HG03520 (cell line): Measurements from ENCODE around the gene SCG2.
"Not testable (repeated sequence)": the region's sequence is repeated elsewhere in the genome, so short reads cannot be mapped to it uniquely, and the experiment has no call there.

ENCODE experiments used
- ATAC-seq: cut with Tn5 transposase; IDR thresholded peaks from one replicate; pipeline ENCODE4 v1.9.1; 2021; ENCODE audit warnings: mild to moderate bottlenecking, moderate library complexity; ENCODE audit not compliant: unreplicated experiment

Gene SCG2

DNA sequence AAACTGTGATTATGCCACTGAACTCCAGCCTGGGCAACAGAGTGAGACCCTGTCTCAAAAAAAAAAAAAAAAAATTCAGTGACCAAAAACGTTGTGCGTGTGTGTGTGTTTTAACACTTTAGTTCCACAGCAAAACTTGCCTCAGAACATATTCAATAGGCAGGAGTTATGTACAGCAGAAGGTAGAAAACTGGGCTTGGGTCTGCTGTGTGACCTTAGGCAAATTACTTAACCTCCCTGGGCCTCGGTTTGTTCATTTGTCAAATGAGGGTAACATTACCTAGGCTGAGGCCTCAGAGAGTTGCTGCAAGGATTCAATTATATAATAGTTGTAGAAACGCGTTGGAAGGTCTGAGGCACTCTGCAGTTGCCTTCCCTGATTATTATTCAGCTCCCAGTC lies 10.3 kb upstream of the SCG2 start:
- no peak for ATAC-seq

- ATAC-seq, result no peak
Observed at GRCh38 chr2:223611061-223611460, 8.9 kb upstream of the SCG2 start.

DNA sequence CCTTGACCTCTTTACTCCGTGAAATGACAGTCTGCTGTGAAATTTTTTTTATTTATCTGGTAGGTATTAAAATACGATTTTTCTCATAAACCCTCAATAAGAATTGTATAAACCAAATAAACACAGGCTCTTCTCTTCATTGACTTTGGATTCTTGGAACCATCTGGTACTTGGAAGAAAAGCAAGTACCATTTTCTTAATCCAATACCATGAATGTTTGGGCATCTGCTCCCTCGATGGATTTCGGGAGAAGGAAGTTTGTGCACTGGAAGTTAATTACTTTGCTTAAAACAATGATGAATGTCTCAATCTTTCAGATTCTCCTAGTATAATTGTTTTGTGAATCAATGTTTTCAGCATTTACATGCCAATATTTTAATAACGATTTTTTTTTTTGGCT lies 5.3 kb upstream of the SCG2 start:
- no peak for ATAC-seq

GRCh38 chr2:223606946-223607345 lies 4.8 kb upstream of the SCG2 start:
- no peak for ATAC-seq

DNA sequence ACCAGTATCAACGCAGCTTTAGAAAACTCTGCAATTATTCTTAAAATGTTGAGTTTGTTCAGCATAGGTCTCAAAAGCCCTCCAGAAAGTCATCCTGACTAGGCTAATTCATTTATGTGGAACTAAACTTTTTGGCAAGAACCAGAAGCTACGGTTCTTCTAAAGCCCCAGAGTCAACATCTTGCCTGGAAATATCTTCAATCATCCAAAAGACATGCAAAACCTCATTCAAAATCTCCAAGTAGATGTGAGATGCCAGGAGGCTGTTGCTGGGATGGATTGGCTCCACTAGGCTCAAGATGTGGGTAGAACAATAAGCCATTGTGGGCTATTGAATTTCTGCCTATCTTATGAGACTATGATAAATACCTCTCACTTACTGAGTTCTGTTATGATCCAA lies 2.1 kb upstream of the SCG2 start:
- no peak for ATAC-seq

GRCh38 chr2:223602972-223603371 lies 811 bp upstream of the SCG2 start:
- no peak for ATAC-seq

DNA sequence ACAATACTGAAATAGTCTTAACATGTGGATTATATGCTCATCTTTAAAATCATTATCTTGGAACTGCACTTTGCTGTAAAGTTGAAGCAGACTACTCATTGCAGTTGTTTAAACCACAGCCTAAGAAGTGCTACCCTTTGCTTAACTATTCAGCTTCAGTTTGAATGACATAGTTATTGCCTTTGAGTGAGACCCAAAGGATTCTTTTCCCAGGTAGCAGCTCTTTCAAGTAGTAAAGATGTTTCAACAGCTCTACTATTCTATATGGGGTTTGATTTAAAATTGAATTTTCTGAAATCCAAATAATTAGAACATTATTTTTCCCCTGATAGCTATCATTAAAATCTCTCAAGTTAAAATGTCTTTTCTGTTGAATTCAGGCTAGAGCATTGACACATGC lies 1.1 kb downstream of the SCG2 start:
- no peak for ATAC-seq

DNA sequence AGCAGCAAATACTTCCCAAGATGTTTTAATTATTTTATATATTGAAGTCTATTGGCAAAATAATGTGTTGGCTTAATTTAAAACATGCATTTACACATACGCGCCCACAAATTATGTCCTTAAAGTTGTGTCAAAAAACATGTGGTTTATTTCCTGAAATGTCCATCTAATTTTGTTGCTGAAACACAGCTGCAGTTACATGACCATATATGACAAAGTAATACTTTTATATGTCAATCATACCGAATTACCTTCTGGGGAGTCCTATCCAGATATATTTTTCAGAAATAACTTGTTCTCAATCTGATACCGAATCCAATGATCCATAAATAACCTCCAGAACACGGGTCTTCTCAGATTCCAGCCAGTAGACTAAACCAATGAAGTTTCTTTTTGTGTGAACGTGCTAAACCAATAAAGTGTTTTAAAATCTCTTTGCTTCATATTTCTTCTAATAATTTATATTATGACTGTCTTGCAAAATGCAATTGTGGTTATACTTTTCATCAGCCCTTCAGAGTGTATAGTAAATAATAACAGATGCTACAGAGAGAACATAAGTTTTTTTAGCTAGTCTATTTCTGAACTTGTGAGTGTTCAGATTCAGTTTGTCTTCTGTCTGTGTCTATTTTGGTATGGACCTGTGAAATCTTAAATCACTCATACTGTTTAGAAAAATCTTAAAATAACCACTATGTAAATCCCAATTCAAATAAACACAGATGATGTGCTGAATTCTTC lies 2.4 kb downstream of the SCG2 start:
- ATAC-seq, result no peak

DNA sequence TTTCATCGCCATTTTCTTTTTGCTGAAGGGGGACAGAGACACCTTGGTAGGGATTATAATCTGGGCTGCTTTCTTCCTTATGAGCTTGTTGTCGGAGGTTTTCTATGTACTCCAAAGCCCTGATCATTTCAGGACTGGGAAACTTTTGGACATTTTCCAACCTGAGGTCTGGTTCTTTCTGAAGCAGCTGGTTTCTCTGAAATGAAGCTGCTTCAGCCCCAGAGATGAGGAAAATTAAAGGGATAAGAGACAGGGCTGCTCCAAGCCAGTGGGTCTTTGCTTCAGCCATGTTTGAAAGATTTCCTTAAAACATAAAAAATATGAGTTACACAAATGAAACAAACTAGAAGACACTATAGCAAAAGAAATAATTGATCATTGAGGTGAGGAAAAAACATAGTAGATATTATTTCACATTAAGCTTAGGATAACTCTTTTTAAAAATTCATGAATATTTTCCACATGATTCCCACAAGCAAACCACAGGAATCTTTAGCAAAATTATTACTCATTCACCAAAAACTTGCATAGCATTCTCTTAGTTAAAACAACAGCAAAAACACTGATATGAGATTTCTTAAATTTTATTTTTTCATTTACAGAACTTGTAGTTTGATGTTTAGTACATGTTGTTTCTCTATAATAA lies 3.0 kb downstream of the SCG2 start:
- no peak for ATAC-seq

- no peak for ATAC-seq
Observed at GRCh38 chr2:223597076-223597475, 5.1 kb downstream of the SCG2 start.

- ATAC-seq, result no peak
Observed at GRCh38 chr2:223596208-223596607, 6.0 kb downstream of the SCG2 start.

- no peak for ATAC-seq
Observed at GRCh38 chr2:223594831-223595230, 7.3 kb downstream of the SCG2 start.

DNA sequence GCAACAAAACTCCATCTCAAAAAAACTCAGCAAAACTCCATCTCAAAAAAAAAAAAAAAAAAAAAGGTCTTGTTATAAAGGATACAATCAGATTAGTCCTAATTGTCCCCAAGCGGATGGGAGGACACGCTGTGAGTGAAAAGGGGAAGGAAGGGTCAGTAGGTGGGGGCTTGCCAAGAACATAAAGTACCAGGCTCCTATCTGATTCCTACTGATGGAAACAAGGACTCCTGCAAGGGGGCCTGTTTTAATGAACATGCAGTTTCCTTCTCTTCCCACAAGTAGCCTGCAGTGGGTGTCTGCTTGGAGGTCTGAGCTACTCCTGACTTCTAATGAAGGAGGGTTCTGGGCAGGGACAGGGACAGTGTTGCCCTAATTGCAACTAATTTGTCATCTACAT lies 7.9 kb downstream of the SCG2 start:
- ATAC-seq, result no peak

GRCh38 chr2:223592689-223593088 lies 9.5 kb downstream of the SCG2 start:
- not testable (repeated sequence) for ATAC-seq

GRCh38 chr2:223591596-223591995 lies 10.6 kb downstream of the SCG2 start:
- ATAC-seq, result no peak

DNA sequence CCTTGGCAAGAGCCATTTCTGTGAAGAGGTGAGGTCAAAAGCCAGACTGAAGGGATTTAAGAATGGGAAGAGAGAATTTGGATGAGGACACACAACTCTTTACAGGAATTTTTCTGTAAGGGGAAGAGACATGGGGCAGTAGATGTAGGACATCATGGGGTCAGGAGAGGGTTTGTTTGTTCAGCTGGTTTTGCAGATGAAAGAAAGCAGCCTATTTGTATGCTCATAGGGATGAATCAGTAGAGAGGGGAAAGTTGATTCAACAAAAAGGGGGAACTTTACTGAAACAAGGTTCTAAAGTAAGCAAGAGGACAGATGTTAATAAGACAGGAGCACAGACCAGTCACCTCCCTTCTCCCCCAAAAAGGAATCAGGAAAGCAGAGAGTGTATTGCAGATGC lies 11.2 kb downstream of the SCG2 start:
- ATAC-seq, result no peak

DNA sequence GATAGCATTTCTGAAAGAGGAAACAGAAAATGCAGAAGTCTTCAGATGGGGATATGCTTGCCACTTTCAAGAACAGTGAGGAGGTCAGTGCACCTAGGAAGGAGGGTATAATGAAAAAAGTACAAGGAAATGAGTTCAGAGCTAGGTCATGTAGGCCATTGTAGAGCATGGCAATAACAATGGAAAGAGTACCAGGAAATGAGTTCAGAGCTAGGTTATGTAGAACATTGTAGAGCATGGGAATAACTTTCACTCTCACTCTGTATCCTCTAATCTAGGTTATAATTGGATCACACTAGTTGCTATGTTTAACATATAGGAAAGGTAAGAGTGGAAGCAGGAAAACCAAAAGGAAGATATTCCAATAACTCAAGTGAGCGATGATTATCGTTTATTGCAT lies 12.3 kb downstream of the SCG2 start:
- no peak for ATAC-seq

- ATAC-seq, result no peak
Observed at GRCh38 chr2:223588251-223588650, 13.9 kb downstream of the SCG2 start.

DNA sequence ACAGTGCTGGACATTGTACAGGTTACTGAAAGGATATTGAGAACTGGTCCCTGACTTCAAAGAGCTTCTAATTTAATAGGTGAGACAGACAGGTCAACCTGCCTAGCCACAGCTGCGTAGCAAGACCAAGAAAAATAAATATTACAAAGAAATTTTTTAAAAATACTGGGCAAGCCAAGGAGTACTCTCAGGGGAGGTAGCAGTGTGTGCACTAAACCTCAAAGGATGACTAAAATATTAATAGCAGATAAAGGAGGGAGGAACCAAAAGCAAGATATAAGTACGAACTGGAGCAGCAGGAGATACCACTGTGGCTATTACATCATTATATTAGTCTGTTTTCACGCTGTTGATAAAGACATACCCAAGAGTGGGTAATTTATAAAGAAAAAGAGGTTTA lies 14.9 kb downstream of the SCG2 start:
- no peak for ATAC-seq

GRCh38 chr2:223586261-223586660 lies 15.9 kb downstream of the SCG2 start:
- no peak for ATAC-seq

GRCh38 chr2:223585666-223586065 lies 16.5 kb downstream of the SCG2 start:
- no peak for ATAC-seq

DNA sequence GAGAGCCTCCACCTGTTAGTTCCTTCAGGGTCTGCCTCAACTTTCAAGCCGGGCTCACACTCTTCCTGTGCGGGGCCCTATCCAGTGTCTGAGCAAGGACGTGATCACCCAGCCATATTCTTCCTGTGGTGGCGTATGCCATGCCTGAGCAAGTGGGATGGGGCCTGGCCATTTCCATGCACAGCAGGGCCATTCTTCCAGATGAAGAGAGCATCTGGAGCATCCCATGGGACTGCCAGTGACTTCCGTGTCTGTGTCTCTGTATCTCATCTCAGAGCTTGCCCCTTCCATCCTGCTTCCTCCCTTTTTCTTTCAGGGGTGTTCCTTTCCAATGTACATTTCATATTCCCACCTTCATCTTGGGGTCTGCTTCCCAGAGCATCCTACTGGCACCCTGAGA lies 20.2 kb downstream of the SCG2 start:
- ATAC-seq, result no peak

GRCh38 chr2:223580951-223581350 lies 21.2 kb downstream of the SCG2 start:
- ATAC-seq, result no peak
